ENCODE measurements around the gene AAMDC.

- no peak for TF ChIP-seq SPI1 (IDR thresholded peaks at IDR 0.05; ENCODE audit: low read depth, low read length)
- no peak for TF ChIP-seq POLR2A (IDR thresholded peaks at IDR 0.05; ENCODE audit: low read depth, low read length)
- TF ChIP-seq TAF1 (IDR thresholded peaks at IDR 0.05; ENCODE audit: low read depth, low read length) = no peak
These were observed 55.1 kb downstream of the AAMDC start for GRCh38 chr11:77876045-77876444.
